Fibroblast of lung (primary cell): Measurements from ENCODE around the gene SALL1. TPM values are rescaled to one million over a fixed set of nuclear protein-coding genes. Genes with fewer than 3 reads are reported as not detected.

Experiments
- DNase-seq, 2 donors: peaks; one replicate each; pipeline versions ENCODE4 v3.0.0 to v3.0.0-alpha.2; 2010; ENCODE audit warnings: low read depth in 2 of 2
- H2AFZ ChIP-seq: 2 replicates; pipeline ENCODE4 v1.5.1; 2012; ENCODE audit warnings: low read length, control low read depth, inconsistent platforms
- H3K27ac ChIP-seq: 2 replicates; pipeline ENCODE4 v1.5.1; 2011; ENCODE audit warnings: low read length, control low read depth; ENCODE audit not compliant: insufficient read depth
- H3K27me3 ChIP-seq: 2 replicates; pipeline ENCODE4 v1.5.1; 2011; ENCODE audit warnings: mild to moderate bottlenecking, low read length; ENCODE audit not compliant: control insufficient read depth, insufficient read depth
- H3K36me3 ChIP-seq: 2 replicates; pipeline ENCODE4 v1.5.1; 2011; ENCODE audit warnings: low read length; ENCODE audit not compliant: control insufficient read depth, insufficient read depth
- H3K4me1 ChIP-seq: 2 replicates; pipeline ENCODE4 v1.5.1; 2011; ENCODE audit warnings: low read length; ENCODE audit not compliant: control insufficient read depth, insufficient read depth; ENCODE audit errors: extremely low read depth
- H3K4me2 ChIP-seq: 2 replicates; pipeline ENCODE4 v1.5.1; 2011; ENCODE audit warnings: low read length, control low read depth; ENCODE audit not compliant: insufficient read depth; ENCODE audit errors: extremely low read depth
- H3K4me3 ChIP-seq, 4 experiments: fragments of 200-600 bp in 1 of 4; sonication (generic) in 1 of 4; replicated peaks in 1 of 4; 2 replicates each; pipeline ENCODE4 v1.5.1; 2011 to 2016; ENCODE audit warnings: low read length in 4 of 4, low read depth in 3 of 4, mild to moderate bottlenecking in 3 of 4, control low read depth in 2 of 4, inconsistent platforms in 1 of 4, mixed read lengths in 1 of 4; ENCODE audit not compliant: insufficient read depth in 1 of 4; ENCODE audit errors: control extremely low read depth in 1 of 4
- H3K79me2 ChIP-seq: 2 replicates; pipeline ENCODE4 v1.5.1; 2012; ENCODE audit warnings: mild to moderate bottlenecking, low read length, inconsistent platforms; ENCODE audit not compliant: control insufficient read depth, insufficient read depth
- H3K9ac ChIP-seq: 2 replicates; pipeline ENCODE4 v1.5.1; 2011; ENCODE audit warnings: mild to moderate bottlenecking, low read length, control low read depth; ENCODE audit not compliant: insufficient read depth
- H3K9me3 ChIP-seq: 2 replicates; pipeline ENCODE4 v1.5.1; 2012; ENCODE audit warnings: low read depth, low read length; ENCODE audit not compliant: control insufficient read depth, insufficient read depth
- H4K20me1 ChIP-seq: 2 replicates; pipeline ENCODE4 v1.5.1; 2011; ENCODE audit warnings: low read length; ENCODE audit not compliant: control insufficient read depth, insufficient read depth; ENCODE audit errors: extremely low read depth
- EZH2 ChIP-seq: IDR thresholded peaks from 2 replicates; pipeline ENCODE4 v1.5.1; 2012; ENCODE audit warnings: low read length, control low read depth, mild to moderate bottlenecking; ENCODE audit errors: missing control alignments
- polyA plus RNA-seq, 2 donors: library from polyadenylated mRNA; depleted of rRNA in 1 of 2; stranded (reverse) in 1 of 2; unstranded in 1 of 2; fragments of >200 nt; gene quantifications; 2 replicates each; pipeline ENCODE4 v1.2.1, GENCODE V29; 2011 to 2012; ENCODE audit warnings: missing spikeins in 1 of 2
- total RNA-seq: library from RNA; depleted of rRNA; stranded (reverse); fragments of >200 nt; gene quantifications from 2 replicates; pipeline ENCODE4 v1.2.1, GENCODE V29; 2014
- TF ChIP-seq, protein P1 (sequence below), 2 donors: IDR thresholded peaks in 1 of 2; conservative IDR thresholded peaks in 1 of 2; 1 replicate in 1 of 2; 2 replicates in 1 of 2; pipeline ENCODE4 v1.5.1; 2011 to 2012; ENCODE audit warnings: low read length in 2 of 2, control low read depth in 1 of 2, inconsistent platforms in 1 of 2, low read depth in 1 of 2, mild to moderate bottlenecking in 1 of 2

Gene SALL1
- total and polyA plus RNA-seq, 2 donors (not counting 1 experiment from before 2014, with no cell fraction given) = 0.10 to 0.17 TPM

GRCh38 chr16:51166091-51166490 is 15.0 kb upstream of the SALL1 start:
- no peak for TF ChIP-seq EZH2
- TF ChIP-seq, protein P1, sequence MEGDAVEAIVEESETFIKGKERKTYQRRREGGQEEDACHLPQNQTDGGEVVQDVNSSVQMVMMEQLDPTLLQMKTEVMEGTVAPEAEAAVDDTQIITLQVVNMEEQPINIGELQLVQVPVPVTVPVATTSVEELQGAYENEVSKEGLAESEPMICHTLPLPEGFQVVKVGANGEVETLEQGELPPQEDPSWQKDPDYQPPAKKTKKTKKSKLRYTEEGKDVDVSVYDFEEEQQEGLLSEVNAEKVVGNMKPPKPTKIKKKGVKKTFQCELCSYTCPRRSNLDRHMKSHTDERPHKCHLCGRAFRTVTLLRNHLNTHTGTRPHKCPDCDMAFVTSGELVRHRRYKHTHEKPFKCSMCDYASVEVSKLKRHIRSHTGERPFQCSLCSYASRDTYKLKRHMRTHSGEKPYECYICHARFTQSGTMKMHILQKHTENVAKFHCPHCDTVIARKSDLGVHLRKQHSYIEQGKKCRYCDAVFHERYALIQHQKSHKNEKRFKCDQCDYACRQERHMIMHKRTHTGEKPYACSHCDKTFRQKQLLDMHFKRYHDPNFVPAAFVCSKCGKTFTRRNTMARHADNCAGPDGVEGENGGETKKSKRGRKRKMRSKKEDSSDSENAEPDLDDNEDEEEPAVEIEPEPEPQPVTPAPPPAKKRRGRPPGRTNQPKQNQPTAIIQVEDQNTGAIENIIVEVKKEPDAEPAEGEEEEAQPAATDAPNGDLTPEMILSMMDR (conservative IDR thresholded peaks at IDR 0.05 in 1 of 2, IDR thresholded peaks at IDR 0.05 in 1 of 2; ENCODE audit: low read depth in 1 of 2, low read length in 2 of 2) = no peak
- Histone ChIP-seq H3K9me3 (no peaks in the 10 kb centered on the region), H3K4me3 (no peak overlapping the region), H3K4me1 (no peaks in the 10 kb centered on the region), H3K79me2 (no peaks in the 10 kb centered on the region), H3K27ac (no peak overlapping the region), H3K9ac (no peak overlapping the region), H3K4me2 (no peak overlapping the region), H3K36me3 (no peaks in the 10 kb centered on the region), H2AFZ (no peak overlapping the region), H3K27me3 (no peaks in the 10 kb centered on the region), H4K20me1 (no peaks in the 10 kb centered on the region)
- DNase-seq = no peak

DNA sequence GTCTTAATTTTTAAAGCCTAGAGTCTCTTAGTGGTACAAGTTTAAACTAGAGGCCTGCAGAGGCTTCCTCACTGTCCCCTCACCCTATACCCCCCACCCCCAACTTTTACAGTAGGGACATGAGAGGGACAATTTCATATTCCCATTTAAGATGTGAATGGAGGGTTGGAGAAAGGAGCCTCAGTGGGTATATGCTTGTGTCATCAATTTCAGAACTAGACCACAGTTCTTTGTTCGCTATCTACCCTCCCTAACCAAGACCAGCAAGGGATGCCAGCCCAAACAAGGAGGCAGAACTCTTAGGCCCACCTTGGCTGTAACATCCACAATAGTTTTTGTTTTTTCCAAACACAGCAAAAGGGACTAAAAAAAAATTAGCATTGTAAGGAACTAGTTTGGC is 14.0 kb upstream of the SALL1 start:
- no peak overlapping the region for H3K4me3 ChIP-seq
- H3K27me3 ChIP-seq = no peaks in the 10 kb centered on the region
- no peaks in the 10 kb centered on the region for H3K79me2 ChIP-seq
- no peak for DNase-seq
- H3K9me3 ChIP-seq = no peaks in the 10 kb centered on the region
- no peak for TF ChIP-seq EZH2
- TF ChIP-seq, protein P1 (conservative IDR thresholded peaks at IDR 0.05 in 1 of 2, IDR thresholded peaks at IDR 0.05 in 1 of 2; ENCODE audit: low read depth in 1 of 2, low read length in 2 of 2) = no peak
- H2AFZ ChIP-seq = no peak overlapping the region
- H3K9ac ChIP-seq = no peak overlapping the region
- no peaks in the 10 kb centered on the region for H4K20me1 ChIP-seq
- H3K36me3 ChIP-seq = no peaks in the 10 kb centered on the region
- no peaks in the 10 kb centered on the region for H3K4me1 ChIP-seq
- H3K4me2 ChIP-seq = no peak overlapping the region
- H3K27ac ChIP-seq = no peak overlapping the region

DNA sequence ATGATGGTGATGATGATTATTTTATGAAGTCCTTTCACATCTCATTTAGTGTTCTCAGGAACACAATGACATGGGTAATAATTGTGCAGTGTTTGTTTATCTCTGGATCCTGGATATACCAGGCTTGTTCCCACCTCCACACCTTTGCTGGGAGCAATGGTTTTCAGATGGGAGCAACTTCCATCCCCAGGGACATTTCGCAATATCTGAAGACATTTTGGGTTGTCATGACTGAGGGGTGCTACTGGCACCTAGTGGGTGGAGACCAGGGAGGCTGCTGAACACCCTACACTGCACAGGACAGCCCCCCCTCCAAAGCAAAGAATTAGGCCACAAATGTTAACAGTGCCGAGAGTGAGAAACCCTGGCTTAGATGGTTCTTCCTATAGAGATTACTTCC is 13.5 kb upstream of the SALL1 start:
- Histone ChIP-seq H3K4me3 (no peak overlapping the region), H3K9me3 (no peaks in the 10 kb centered on the region), H3K36me3 (no peaks in the 10 kb centered on the region), H3K9ac (no peak overlapping the region), H3K4me1 (no peaks in the 10 kb centered on the region), H3K27me3 (no peaks in the 10 kb centered on the region), H4K20me1 (no peaks in the 10 kb centered on the region), H3K79me2 (no peaks in the 10 kb centered on the region), H2AFZ (no peak overlapping the region), H3K27ac (no peak overlapping the region), H3K4me2 (no peak overlapping the region)
- TF ChIP-seq, protein P1 (conservative IDR thresholded peaks at IDR 0.05 in 1 of 2, IDR thresholded peaks at IDR 0.05 in 1 of 2; ENCODE audit: low read depth in 1 of 2, low read length in 2 of 2) = no peak
- no peak for TF ChIP-seq EZH2
- DNase-seq = no peak
